Neutrophil (primary cell): ENCODE measurements around the gene RPL39L.

Experiments used
- H3K27ac ChIP-seq: fragments of 200-600 bp; sonication (generic); 2 replicates; pipeline ENCODE4 v1.5.1; 2016; ENCODE audit warnings: mild to moderate bottlenecking, moderate library complexity
- H3K27me3 ChIP-seq: fragments of 200-600 bp; sonication (generic); 2 replicates; pipeline ENCODE4 v1.6.0; 2016; ENCODE audit warnings: mild to moderate bottlenecking
- H3K36me3 ChIP-seq: fragments of 200-600 bp; sonication (generic); 2 replicates; pipeline ENCODE4 v1.5.1; 2017
- H3K4me1 ChIP-seq, 2 experiments: fragments of 200-600 bp in 1 of 2; sonication (generic) in 1 of 2; 1 replicate in 1 of 2; 2 replicates in 1 of 2; pipeline versions ENCODE4 v1.5.1 to v1.6.1; 2013 to 2016; ENCODE audit warnings: low read depth in 1 of 2, low read length in 1 of 2, mild to moderate bottlenecking in 1 of 2, moderate library complexity in 1 of 2; ENCODE audit not compliant: control insufficient read depth in 1 of 2, insufficient read depth in 1 of 2
- H3K4me3 ChIP-seq, 2 experiments: fragments of 200-600 bp in 1 of 2; sonication (generic) in 1 of 2; 1 replicate in 1 of 2; 2 replicates in 1 of 2; pipeline ENCODE4 v1.5.1; 2013 to 2016; ENCODE audit warnings: low read depth in 1 of 2, low read length in 1 of 2, mild to moderate bottlenecking in 1 of 2, moderate library complexity in 1 of 2
- H3K9me3 ChIP-seq: fragments of 200-600 bp; sonication (generic); 2 replicates; pipeline ENCODE4 v1.5.1; 2016
- CTCF ChIP-seq: fragments of 200-600 bp; sonication (generic); IDR thresholded peaks from 2 replicates; pipeline ENCODE4 v1.5.1; 2016; ENCODE audit warnings: antibody characterized with exemption

RPL39L gene

DNA sequence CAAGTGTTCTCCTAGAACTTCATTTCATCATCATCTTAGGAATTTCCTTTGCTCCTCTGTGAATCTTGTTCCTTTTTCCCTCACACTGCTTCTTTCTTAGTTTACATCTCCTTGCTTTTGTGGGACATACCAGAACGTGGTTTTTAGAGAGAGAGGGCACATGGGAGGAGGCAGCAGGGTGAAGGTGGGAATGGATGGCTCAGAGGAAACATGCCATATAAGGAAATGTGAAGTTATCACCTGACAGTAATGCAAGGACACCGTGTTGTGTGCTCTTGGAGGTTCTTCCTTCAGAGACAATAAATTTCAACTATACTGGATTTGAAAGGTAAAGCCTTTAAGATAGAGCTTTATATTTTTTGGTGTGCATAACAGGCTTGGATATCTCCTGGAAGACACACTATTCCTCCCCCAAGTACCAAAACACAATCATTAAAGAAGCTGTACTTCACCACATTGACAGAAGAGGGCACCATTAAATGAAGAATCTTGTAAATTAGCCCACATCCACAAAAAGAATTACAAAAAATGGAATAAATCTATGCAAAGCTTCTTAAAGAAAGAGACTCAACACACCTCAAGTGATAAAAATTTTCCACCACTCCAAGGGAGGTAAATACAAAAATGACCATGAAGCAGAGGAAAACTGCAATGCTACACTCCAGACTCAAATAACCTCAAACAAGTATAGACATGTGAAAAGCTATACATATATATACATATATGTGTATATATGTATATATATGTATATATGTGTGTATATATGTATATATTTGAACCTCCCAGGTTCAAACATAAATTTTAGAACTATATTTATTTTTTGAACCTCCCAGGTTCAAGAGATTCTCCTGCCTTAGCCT, 26.1 kb downstream of the RPL39L start:
- H3K36me3 ChIP-seq = no peaks in the 10 kb centered on the region
- no peak overlapping the region for H3K27ac ChIP-seq
- no peak overlapping the region for H3K4me3 ChIP-seq
- no peaks in the 10 kb centered on the region for H3K27me3 ChIP-seq
- no peaks in the 10 kb centered on the region for H3K9me3 ChIP-seq
- no peaks in the 10 kb centered on the region for H3K4me1 ChIP-seq
- no peak for TF ChIP-seq CTCF

- H3K27me3 ChIP-seq = no peaks in the 10 kb centered on the region
- no peak overlapping the region for H3K4me3 ChIP-seq
- H3K4me1 ChIP-seq = no peaks in the 10 kb centered on the region
- H3K27ac ChIP-seq = no peak overlapping the region
- no peaks in the 10 kb centered on the region for H3K36me3 ChIP-seq
- no peak for TF ChIP-seq CTCF
- H3K9me3 ChIP-seq = no peaks in the 10 kb centered on the region
Observed at GRCh38 chr3:187110156-187110555, 29.1 kb downstream of the RPL39L start.

DNA sequence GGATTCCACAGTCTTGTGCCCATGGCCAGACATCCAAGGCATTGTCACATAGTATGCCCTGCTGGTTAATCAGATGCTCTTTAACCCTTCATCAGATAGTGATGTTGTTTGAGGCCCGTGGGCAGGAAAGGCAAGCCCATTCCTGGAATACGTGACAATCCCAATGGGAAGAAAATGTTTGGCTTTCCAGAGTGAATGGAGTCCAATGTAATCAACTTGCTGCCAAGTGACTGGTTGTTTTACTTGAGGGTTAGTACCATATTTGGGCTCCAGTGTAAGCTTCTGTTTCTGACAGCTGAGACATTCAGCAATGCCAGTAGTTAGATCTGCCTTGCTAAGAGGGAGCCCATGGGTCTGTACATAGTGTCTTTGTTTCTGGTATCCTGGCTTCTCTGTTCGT, 31.3 kb downstream of the RPL39L start:
- H3K36me3 ChIP-seq = no peaks in the 10 kb centered on the region
- H3K27ac ChIP-seq = no peak overlapping the region
- H3K9me3 ChIP-seq = no peaks in the 10 kb centered on the region
- H3K4me1 ChIP-seq = no peaks in the 10 kb centered on the region
- H3K27me3 ChIP-seq = no peaks in the 10 kb centered on the region
- no peak overlapping the region for H3K4me3 ChIP-seq
- TF ChIP-seq CTCF = no peak

GRCh38 chr3:187105700-187106099, 33.6 kb downstream of the RPL39L start:
- Histone ChIP-seq H3K36me3 (no peaks in the 10 kb centered on the region), H3K27ac (no peak overlapping the region), H3K4me1 (peaks cover 0 to 4% of the 10 kb centered on the region in 2 experiments)

GRCh38 chr3:187104933-187105332, 34.4 kb downstream of the RPL39L start:
- H3K27ac ChIP-seq = no peak overlapping the region

More at GRCh38 chr3:187105700-187106099, 33.6 kb downstream of the RPL39L start:
- Histone ChIP-seq H3K4me3 (no peak overlapping the region), H3K9me3 (no peaks in the 10 kb centered on the region), H3K27me3 (no peaks in the 10 kb centered on the region)
- TF ChIP-seq CTCF = no peak

More at GRCh38 chr3:187104933-187105332, 34.4 kb downstream of the RPL39L start:
- Histone ChIP-seq H3K9me3 (no peaks in the 10 kb centered on the region), H3K27me3 (no peaks in the 10 kb centered on the region), H3K36me3 (no peaks in the 10 kb centered on the region), H3K4me1 (peaks cover 0 to 4% of the 10 kb centered on the region in 2 experiments), H3K4me3 (no peak overlapping the region)
- TF ChIP-seq CTCF = no peak
